Measurements from ENCODE around the gene ARHGEF4. TPM values are rescaled to one million over a fixed set of nuclear protein-coding genes. Genes with fewer than 3 reads are reported as not detected.

The ARHGEF4 gene
- total RNA-seq, 1 donor from 2014 or later, result 4.8 TPM

- Mint-ChIP-seq H3K27ac (ENCODE audit: unreplicated experiment) (no peak overlapping the region), H3K36me3 (ENCODE audit: low read depth, unreplicated experiment) (no peaks in the 10 kb centered on the region), H3K9me3 (ENCODE audit: unreplicated experiment) (no peaks in the 10 kb centered on the region), H3K27me3 (ENCODE audit: low read depth, unreplicated experiment) (peaks cover 3% of the 10 kb centered on the region), H3K4me1 (ENCODE audit: low read depth, unreplicated experiment) (peaks cover 29% of the 10 kb centered on the region), H3K4me3 (ENCODE audit: unreplicated experiment) (no peak overlapping the region)
- Histone ChIP-seq H2AFZ (ENCODE audit: low read depth, low read length) (no peak overlapping the region), H3K4me2 (ENCODE audit: low read length) (no peak overlapping the region), H3K79me2 (ENCODE audit: insufficient read depth, low read length) (no peaks in the 10 kb centered on the region), H3K9me3 (ENCODE audit: insufficient read depth, low read depth, low read length) (peaks cover 2% of the 10 kb centered on the region), H3K27ac (ENCODE audit: low read depth, low read length) (no peak overlapping the region), H3K4me1 (ENCODE audit: insufficient read depth, low read length) (peaks cover 32% of the 10 kb centered on the region), H3K4me3 (ENCODE audit: insufficient read depth, low read depth, low read length) (no peak overlapping the region), H3K36me3 (ENCODE audit: insufficient read depth, low read length) (no peaks in the 10 kb centered on the region), H3K27me3 (ENCODE audit: insufficient read depth, low read length) (peaks cover 2% of the 10 kb centered on the region), H4K20me1 (ENCODE audit: insufficient read depth, low read length) (no peaks in the 10 kb centered on the region), H3K9ac (ENCODE audit: low read length) (no peak overlapping the region)
- DNase-seq (ENCODE audit: low read depth) (no peak), FAIRE-seq (no peak)
- no peak for TF ChIP-seq EZH2 (IDR thresholded peaks at IDR 0.05; ENCODE audit: insufficient read depth, low read length)
- no peak for TF ChIP-seq CTCF (IDR thresholded peaks at IDR 0.05; ENCODE audit: insufficient read depth, low read depth, low read length)
Observed at GRCh38 chr2:130822766-130823165, 13.9 kb upstream of the ARHGEF4 start.

- Mint-ChIP-seq H3K36me3 (ENCODE audit: low read depth, unreplicated experiment) (no peaks in the 10 kb centered on the region), H3K27ac (ENCODE audit: unreplicated experiment) (peak overlapping the region; percentile 87), H3K4me1 (ENCODE audit: low read depth, unreplicated experiment) (peaks cover 34% of the 10 kb centered on the region), H3K27me3 (ENCODE audit: low read depth, unreplicated experiment) (peaks cover 3% of the 10 kb centered on the region), H3K9me3 (ENCODE audit: unreplicated experiment) (no peaks in the 10 kb centered on the region), H3K4me3 (ENCODE audit: unreplicated experiment) (no peak overlapping the region)
- DNase-seq (ENCODE audit: low read depth), result no peak
- H3K9me3 ChIP-seq (ENCODE audit: insufficient read depth, low read depth, low read length), result peaks cover 2% of the 10 kb centered on the region
- H2AFZ ChIP-seq (ENCODE audit: low read depth, low read length), result no peak overlapping the region
- H3K4me1 ChIP-seq (ENCODE audit: insufficient read depth, low read length), result peaks cover 38% of the 10 kb centered on the region
- TF ChIP-seq CTCF (IDR thresholded peaks at IDR 0.05; ENCODE audit: insufficient read depth, low read depth, low read length) (no peak), EZH2 (IDR thresholded peaks at IDR 0.05; ENCODE audit: insufficient read depth, low read length) (no peak)
- peak overlapping the region; percentile 56 for H3K9ac ChIP-seq (ENCODE audit: low read length)
- H3K4me3 ChIP-seq (ENCODE audit: insufficient read depth, low read depth, low read length), result no peak overlapping the region
- H3K79me2 ChIP-seq (ENCODE audit: insufficient read depth, low read length), result no peaks in the 10 kb centered on the region
- H3K27me3 ChIP-seq (ENCODE audit: insufficient read depth, low read length), result peaks cover 2% of the 10 kb centered on the region
- FAIRE-seq, result no peak
- no peak overlapping the region for H3K4me2 ChIP-seq (ENCODE audit: low read length)
- no peaks in the 10 kb centered on the region for H3K36me3 ChIP-seq (ENCODE audit: insufficient read depth, low read length)
- no peaks in the 10 kb centered on the region for H4K20me1 ChIP-seq (ENCODE audit: insufficient read depth, low read length)
- no peak overlapping the region for H3K27ac ChIP-seq (ENCODE audit: low read depth, low read length)
Observed at GRCh38 chr2:130823171-130823885, 13.4 kb upstream of the ARHGEF4 start.

DNA sequence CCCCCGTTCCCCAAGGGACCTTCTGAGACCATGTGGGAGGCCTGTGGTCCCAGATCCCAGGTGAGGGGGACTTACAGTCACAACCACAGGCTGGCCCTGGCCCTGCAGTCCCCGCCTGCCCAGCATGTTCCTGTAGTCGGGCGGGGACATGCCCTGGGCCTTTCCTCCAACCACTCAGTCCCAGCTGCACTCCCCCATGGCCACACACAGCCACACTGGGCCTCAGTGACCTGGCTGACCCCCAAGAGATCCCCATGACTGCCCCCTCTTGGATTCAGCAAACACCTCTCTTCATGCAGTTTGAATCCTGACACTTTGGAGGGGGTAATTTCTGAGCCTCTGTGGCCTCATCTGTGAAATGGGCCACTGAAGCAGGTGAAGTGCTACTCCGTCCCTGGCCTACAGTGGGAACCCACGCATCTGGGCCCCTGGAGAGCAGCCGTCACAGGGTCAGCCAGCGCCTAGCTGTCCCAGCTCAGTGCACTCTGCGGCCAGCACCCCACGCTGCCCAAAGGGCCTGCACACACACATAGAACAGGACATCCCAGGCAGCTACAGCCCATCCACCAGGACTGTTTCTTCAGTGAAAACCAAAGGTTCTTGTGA lies 12.7 kb upstream of the ARHGEF4 start:
- H3K27me3 Mint-ChIP-seq (ENCODE audit: low read depth, unreplicated experiment), result peaks cover 3% of the 10 kb centered on the region
- Histone ChIP-seq H3K4me1 (ENCODE audit: insufficient read depth, low read length) (peaks cover 44% of the 10 kb centered on the region), H3K4me2 (ENCODE audit: low read length) (peak overlapping the region; percentile 67), H3K9me3 (ENCODE audit: insufficient read depth, low read depth, low read length) (peaks cover 2% of the 10 kb centered on the region), H3K4me3 (ENCODE audit: insufficient read depth, low read depth, low read length) (no peak overlapping the region), H3K36me3 (ENCODE audit: insufficient read depth, low read length) (no peaks in the 10 kb centered on the region), H3K79me2 (ENCODE audit: insufficient read depth, low read length) (no peaks in the 10 kb centered on the region), H3K27me3 (ENCODE audit: insufficient read depth, low read length) (peaks cover 2% of the 10 kb centered on the region), H2AFZ (ENCODE audit: low read depth, low read length) (no peak overlapping the region), H4K20me1 (ENCODE audit: insufficient read depth, low read length) (no peaks in the 10 kb centered on the region), H3K27ac (ENCODE audit: low read depth, low read length) (peak overlapping the region; percentile 76), H3K9ac (ENCODE audit: low read length) (peak overlapping the region; percentile 56)
- no peaks in the 10 kb centered on the region for H3K9me3 Mint-ChIP-seq (ENCODE audit: unreplicated experiment)
- TF ChIP-seq EZH2 (IDR thresholded peaks at IDR 0.05; ENCODE audit: insufficient read depth, low read length), result peak; percentile 7
- no peak for TF ChIP-seq CTCF (IDR thresholded peaks at IDR 0.05; ENCODE audit: insufficient read depth, low read depth, low read length)
- H3K4me3 Mint-ChIP-seq (ENCODE audit: unreplicated experiment), result no peak overlapping the region
- FAIRE-seq (no peak), DNase-seq (ENCODE audit: low read depth) (no peak)
- peaks cover 41% of the 10 kb centered on the region for H3K4me1 Mint-ChIP-seq (ENCODE audit: low read depth, unreplicated experiment)
- H3K36me3 Mint-ChIP-seq (ENCODE audit: low read depth, unreplicated experiment), result no peaks in the 10 kb centered on the region
- peak overlapping the region; percentile 87 for H3K27ac Mint-ChIP-seq (ENCODE audit: unreplicated experiment)

Data from astrocyte (in vitro differentiated cells and primary cell).